IMR-90 (cell line): ENCODE results near the gene KIAA1614. TPM values are rescaled to one million over a fixed set of nuclear protein-coding genes. Genes with fewer than 3 reads are reported as not detected.

ENCODE experiments used
- ATAC-seq: fragments of 200-7000 bp; cut with Tn5 transposase; 2 replicates; pipeline ENCODE4 v1.9.1; 2020; ENCODE audit warnings: low read depth, mild to moderate bottlenecking, moderate library complexity
- BruUV-seq: library from RNA; stranded (reverse); fragments of 400-500 nt; replicated peaks from 2 replicates; lab custom pipeline; 2021; lab: Mats Ljungman, UMichigan
- CTCF ChIA-PET: fragments of 300-600 bp; formaldehyde crosslinking; extraction: SDS; loops from one replicate; lab custom pipeline; 2021; ENCODE audit warnings: antibody characterized with exemption; lab: Yijun Ruan, JAX
- POLR2A ChIA-PET: fragments of 300-600 bp; sonication (Branson Sonifier 250); formaldehyde crosslinking; loops from one replicate; lab custom pipeline; 2022; ENCODE audit warnings: antibody characterized with exemption; ENCODE audit not compliant: unreplicated experiment; lab: Charles Lee
- DNase-seq: peaks from one replicate; pipeline ENCODE4 v3.0.0; 2013
- H2AFZ ChIP-seq: replicated peaks from 2 replicates; pipeline ENCODE3; 2013; ENCODE audit warnings: low read length, mild to moderate bottlenecking; ENCODE audit not compliant: poor library complexity
- H2AK5ac ChIP-seq: 2 replicates; pipeline ENCODE4 v1.6.1; 2013; ENCODE audit warnings: low read depth, low read length, inconsistent platforms
- H2AK9ac ChIP-seq: replicated peaks from 2 replicates; pipeline ENCODE3; 2013; ENCODE audit warnings: mild to moderate bottlenecking, low read depth, low read length, moderate library complexity; ENCODE audit not compliant: poor library complexity
- H2BK120ac ChIP-seq: 2 replicates; pipeline ENCODE4 v1.6.1; 2013; ENCODE audit warnings: low read depth, low read length, inconsistent platforms
- H2BK15ac ChIP-seq: 3 replicates; pipeline ENCODE4 v1.6.1; 2013; ENCODE audit warnings: low read depth, low read length, inconsistent platforms
- H2BK20ac ChIP-seq: 2 replicates; pipeline ENCODE4 v1.6.1; 2013; ENCODE audit warnings: low read depth, mild to moderate bottlenecking, inconsistent platforms, low read length, moderate library complexity
- H2BK5ac ChIP-seq: 2 replicates; pipeline ENCODE4 v1.6.1; 2013; ENCODE audit warnings: mild to moderate bottlenecking, low read depth, low read length, inconsistent platforms; ENCODE audit not compliant: poor library complexity, severe bottlenecking
- H3K14ac ChIP-seq: replicated peaks from 2 replicates; pipeline ENCODE4 v1.6.1; 2013; ENCODE audit warnings: low read depth, low read length, inconsistent platforms
- H3K18ac ChIP-seq: 2 replicates; pipeline ENCODE4 v1.6.1; 2013; ENCODE audit warnings: low read depth, low read length, control low read depth
- H3K23ac ChIP-seq: 2 replicates; pipeline ENCODE4 v1.6.1; 2013; ENCODE audit warnings: low read depth, low read length, inconsistent platforms
- H3K27ac ChIP-seq: 2 replicates; pipeline ENCODE4 v1.5.1; 2013; ENCODE audit warnings: mild to moderate bottlenecking, control low read depth, low read length; ENCODE audit not compliant: insufficient read depth
- H3K27me3 ChIP-seq: 2 replicates; pipeline ENCODE4 v1.6.1; 2013; ENCODE audit warnings: low read length; ENCODE audit not compliant: control insufficient read depth, insufficient read depth
- H3K36me3 ChIP-seq: 2 replicates; pipeline ENCODE4 v1.6.1; 2013; ENCODE audit warnings: low read length, mixed read lengths; ENCODE audit not compliant: control insufficient read depth, insufficient read depth
- H3K4ac ChIP-seq: 2 replicates; pipeline ENCODE4 v1.6.1; 2013; ENCODE audit warnings: low read depth, low read length, inconsistent platforms
- H3K4me1 ChIP-seq: 2 replicates; pipeline ENCODE4 v1.6.1; 2013; ENCODE audit warnings: low read length, mixed read lengths; ENCODE audit not compliant: control insufficient read depth, insufficient read depth
- H3K4me2 ChIP-seq: 2 replicates; pipeline ENCODE4 v1.6.1; 2013; ENCODE audit warnings: low read depth, mild to moderate bottlenecking, control low read depth, low read length, moderate library complexity
- H3K4me3 ChIP-seq: 2 replicates; pipeline ENCODE4 v1.5.1; 2013; ENCODE audit warnings: low read depth, mild to moderate bottlenecking, control low read depth, low read length, moderate library complexity; ENCODE audit not compliant: insufficient read depth
- H3K56ac ChIP-seq: 2 replicates; pipeline ENCODE4 v1.6.1; 2013; ENCODE audit warnings: low read length, inconsistent platforms; ENCODE audit not compliant: insufficient read depth; ENCODE audit errors: extremely low read depth
- H3K79me1 ChIP-seq, 2 experiments: 2 replicates each; pipeline ENCODE4 v1.6.1; 2013; ENCODE audit warnings: low read length in 2 of 2, inconsistent platforms in 1 of 2, low read depth in 1 of 2
- H3K9ac ChIP-seq: 2 replicates; pipeline ENCODE4 v1.6.1; 2013; ENCODE audit warnings: low read depth, low read length, control low read depth
- H3K9me1 ChIP-seq: 2 replicates; pipeline ENCODE4 v1.6.1; 2013; ENCODE audit warnings: low read length, inconsistent platforms; ENCODE audit not compliant: insufficient read depth
- H3K9me3 ChIP-seq: 2 replicates; pipeline ENCODE4 v1.6.1; 2013; ENCODE audit warnings: low read length; ENCODE audit not compliant: control insufficient read depth, insufficient read depth
- H4K20me1 ChIP-seq: 2 replicates; pipeline ENCODE4 v1.6.1; 2013; ENCODE audit warnings: low read length, inconsistent platforms; ENCODE audit not compliant: insufficient read depth
- H4K5ac ChIP-seq: 2 replicates; pipeline ENCODE4 v1.6.1; 2013; ENCODE audit warnings: mild to moderate bottlenecking, low read depth, low read length, control low read depth
- H4K8ac ChIP-seq, 2 experiments: 2 replicates each; pipeline ENCODE4 v1.6.1; 2013; ENCODE audit warnings: low read depth in 2 of 2, low read length in 2 of 2, control low read depth in 1 of 2, inconsistent platforms in 1 of 2
- H4K91ac ChIP-seq: 2 replicates; pipeline ENCODE4 v1.6.1; 2013; ENCODE audit warnings: low read depth, low read length, inconsistent platforms; ENCODE audit not compliant: insufficient read depth
- CEBPB ChIP-seq: IDR thresholded peaks from 2 replicates; pipeline ENCODE4 v1.6.1; 2012; ENCODE audit warnings: low read depth, low read length, improper control_type of control experiment
- NFE2L2 ChIP-seq: fragments of 150-350 bp; IDR thresholded peaks from 2 replicates; pipeline ENCODE4 v1.6.1; 2016; ENCODE audit warnings: low read depth, mild to moderate bottlenecking, low read length
- RCOR1 ChIP-seq: IDR thresholded peaks from 2 replicates; pipeline ENCODE4 v1.6.1; 2012; ENCODE audit warnings: mild to moderate bottlenecking, low read length, improper control_type of control experiment; ENCODE audit not compliant: insufficient replicate concordance
- WGBS, 2 experiments: methylation state at CpG; one replicate each; pipeline versions ENCODE4 v1.1.5 to v1.1.7; 2013; ENCODE audit warnings: missing lambda C conversion rate in 2 of 2; ENCODE audit not compliant: insufficient read length in 1 of 2; ENCODE audit errors: extremely low coverage in 2 of 2; 5-methylcytosine and 5-hydroxymethylcytosine counted together
- dilution Hi-C: fragments of 300-500 bp; cut with HindIII; formaldehyde crosslinking; loops from one replicate; pipeline ENCODE4 v1.14.3; 2018; ENCODE audit warnings: low sequenced_read_pairs; ENCODE audit not compliant: unreplicated experiment
- in situ Hi-C: fragments of 300-500 bp; cut with MboI; formaldehyde crosslinking; loops from 3 replicates; pipeline ENCODE4 v1.14.3; 2019; ENCODE audit warnings: low sequenced_read_pairs, inconsistent platforms, mixed read lengths
- intact Hi-C: fragments of 100-400 bp; cut with micrococcal nuclease; formaldehyde crosslinking; loops from 2 replicates; pipeline ENCODE4 v1.10.0; 2022
- polyA plus RNA-seq, 3 experiments: library from polyadenylated mRNA; depleted of rRNA; stranded (reverse); fragments of >200 nt; gene quantifications; 2 replicates each; pipeline ENCODE4 v1.2.3, GENCODE V29; 2012; ENCODE audit warnings: low replicate concordance in 1 of 3
- total RNA-seq: library from RNA; depleted of rRNA; stranded (reverse); fragments of >200 nt; gene quantifications from 2 replicates; pipeline ENCODE4 v1.2.3, GENCODE V29; 2012

KIAA1614 gene
- total and polyA plus RNA-seq, 2 of the 4 experiments (the other 2 are of a cell fraction), result 1.8 to 3.5 TPM

GRCh38 chr1:180921891-180922630 lies 9.4 kb downstream of the KIAA1614 start:
- ChIA-PET POLR2A (interaction anchor here (0.6 kb wide), 1 partner anchor 1470 kb away, joined by 12 read pairs; the partner anchor contains the start of gene GLUL), CTCF (no interaction called here)
- no peak overlapping the region for H2BK120ac ChIP-seq
- no peak overlapping the region for H2BK5ac ChIP-seq
- peaks cover 7% of the 10 kb centered on the region for H3K4me1 ChIP-seq
- no peak overlapping the region for H3K9ac ChIP-seq
- intact Hi-C loops, result no loop called here
- in situ Hi-C loops, result no loop called here
- no peak overlapping the region for H2BK20ac ChIP-seq
- no peak for DNase-seq
- no peaks in the 10 kb centered on the region for H3K9me3 ChIP-seq
- no peak overlapping the region for H3K4me3 ChIP-seq
- peaks cover 0 to 2% of the 10 kb centered on the region in 2 experiments; a peak in 1 of 4 replicates for H3K79me1 ChIP-seq
- dilution Hi-C loops, result no loop called here
- ATAC-seq, result no peak
- H3K14ac ChIP-seq, result no peak overlapping the region
- H3K27me3 ChIP-seq, result no peaks in the 10 kb centered on the region
- no peak overlapping the region for H3K4me2 ChIP-seq
- no peak overlapping the region for H3K4ac ChIP-seq
- H2BK15ac ChIP-seq, result no peak overlapping the region
- no peak overlapping the region for H3K56ac ChIP-seq
- no peak overlapping the region for H4K91ac ChIP-seq
- peaks cover 18% of the 10 kb centered on the region; the same call in 1 of the 2 replicates for H3K36me3 ChIP-seq
- H3K18ac ChIP-seq, result no peak overlapping the region
- no peak overlapping the region for H2AK5ac ChIP-seq
- H3K9me1 ChIP-seq, result 0 out of 2 replicates have a peak, but pooled peaks cover 4% of the 10 kb centered on the region
- TF ChIP-seq RCOR1, result no peak
- TF ChIP-seq CEBPB, result no peak
- TF ChIP-seq NFE2L2, result no peak
- H3K23ac ChIP-seq, result no peak overlapping the region
- H4K5ac ChIP-seq, result no peak overlapping the region
- no CpG with 5 or more reads among the region's 21 CpGs for WGBS, 2 experiments
- BruUV-seq, result no TSS peak
- H2AK9ac ChIP-seq, result no peak overlapping the region
- H4K8ac ChIP-seq, result no peak overlapping the region
- no peak overlapping the region for H2AFZ ChIP-seq
- peaks cover 9% of the 10 kb centered on the region; the same call in 1 of the 2 replicates for H4K20me1 ChIP-seq
- H3K27ac ChIP-seq, result no peak overlapping the region
